ENCODE measurements around the gene IFITM1. TPM values are rescaled to one million over a fixed set of nuclear protein-coding genes. Genes with fewer than 3 reads are reported as not detected.
A peak's percentile ranks its signal among the peaks of the same experiment; 100 is the strongest.

Gene IFITM1
- total and polyA plus RNA-seq, 8 donors = 10.0 to 54.5 (median 26.4) TPM

DNA sequence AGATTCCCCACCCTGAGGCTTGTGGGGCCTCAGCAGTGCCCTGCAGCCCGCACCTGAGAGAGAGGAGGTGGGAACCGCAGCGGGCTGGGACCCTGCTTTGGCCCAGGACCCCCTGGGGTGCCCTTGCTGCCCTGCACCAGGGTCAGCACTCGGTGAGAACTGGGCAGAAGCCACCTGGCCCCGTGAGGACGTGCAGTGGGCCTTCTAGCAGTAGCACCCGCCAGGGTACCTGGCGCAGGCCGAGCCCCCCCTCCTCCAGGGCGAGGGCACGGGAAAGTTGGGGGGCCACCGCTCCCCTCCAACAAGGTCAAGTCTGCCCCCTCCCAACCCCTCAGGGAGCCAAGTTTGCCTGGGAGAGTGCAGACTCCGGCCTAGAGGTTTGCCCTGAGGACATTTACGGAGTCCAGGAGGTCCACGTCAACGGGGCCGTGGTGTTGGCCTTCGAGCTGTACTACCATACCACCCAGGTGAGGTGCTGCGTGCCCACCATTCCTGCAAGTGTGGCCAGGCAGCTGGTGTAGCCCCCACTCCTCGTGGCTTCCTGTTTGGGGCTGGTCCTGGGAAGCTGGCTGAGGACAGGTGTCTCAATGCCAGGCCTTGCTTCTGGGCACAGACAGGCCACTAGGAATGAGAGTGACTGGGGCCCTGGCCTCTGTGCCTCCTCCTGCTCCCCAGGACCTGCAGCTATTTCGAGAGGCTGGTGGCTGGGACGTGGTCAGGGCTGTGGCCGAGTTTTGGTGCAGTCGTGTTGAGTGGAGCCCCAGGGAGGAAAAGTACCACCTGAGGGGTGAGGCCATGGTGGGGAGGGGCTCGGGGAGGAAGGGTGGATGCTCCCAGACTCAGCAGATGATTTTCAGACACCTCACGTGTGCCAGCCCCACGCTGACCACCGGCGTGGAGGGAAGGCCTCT, 21.4 kb upstream of the IFITM1 start:
- H3K27ac ChIP-seq = no peak overlapping the region
- WGBS, 2 donors = 85 to 95% methylated on average over 29 of the region's 29 CpGs
- H3K4me1 ChIP-seq = peaks cover 0 to 6% (median 0%) of the 10 kb centered on the region in 3 donors
- peaks cover 0 to 37% (median 0%) of the 10 kb centered on the region in 3 donors for H3K36me3 ChIP-seq
- peak overlapping the region in 1 of 4 donors; percentile 91 for H3K4me3 ChIP-seq
- intact Hi-C loops (cut with DNase I) = no loop called here
- FAIRE-seq = no peak
- ATAC-seq = no peak
- no peaks in the 10 kb centered on the region for H3K9me3 ChIP-seq
- no peaks in the 10 kb centered on the region for H3K27me3 ChIP-seq
- TF ChIP-seq, protein P1, sequence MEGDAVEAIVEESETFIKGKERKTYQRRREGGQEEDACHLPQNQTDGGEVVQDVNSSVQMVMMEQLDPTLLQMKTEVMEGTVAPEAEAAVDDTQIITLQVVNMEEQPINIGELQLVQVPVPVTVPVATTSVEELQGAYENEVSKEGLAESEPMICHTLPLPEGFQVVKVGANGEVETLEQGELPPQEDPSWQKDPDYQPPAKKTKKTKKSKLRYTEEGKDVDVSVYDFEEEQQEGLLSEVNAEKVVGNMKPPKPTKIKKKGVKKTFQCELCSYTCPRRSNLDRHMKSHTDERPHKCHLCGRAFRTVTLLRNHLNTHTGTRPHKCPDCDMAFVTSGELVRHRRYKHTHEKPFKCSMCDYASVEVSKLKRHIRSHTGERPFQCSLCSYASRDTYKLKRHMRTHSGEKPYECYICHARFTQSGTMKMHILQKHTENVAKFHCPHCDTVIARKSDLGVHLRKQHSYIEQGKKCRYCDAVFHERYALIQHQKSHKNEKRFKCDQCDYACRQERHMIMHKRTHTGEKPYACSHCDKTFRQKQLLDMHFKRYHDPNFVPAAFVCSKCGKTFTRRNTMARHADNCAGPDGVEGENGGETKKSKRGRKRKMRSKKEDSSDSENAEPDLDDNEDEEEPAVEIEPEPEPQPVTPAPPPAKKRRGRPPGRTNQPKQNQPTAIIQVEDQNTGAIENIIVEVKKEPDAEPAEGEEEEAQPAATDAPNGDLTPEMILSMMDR (IDR thresholded peaks at IDR 0.05) = no peak
- peak in 4 of 6 donors; percentile 18 to 77 (median 48) for DNase-seq

DNA sequence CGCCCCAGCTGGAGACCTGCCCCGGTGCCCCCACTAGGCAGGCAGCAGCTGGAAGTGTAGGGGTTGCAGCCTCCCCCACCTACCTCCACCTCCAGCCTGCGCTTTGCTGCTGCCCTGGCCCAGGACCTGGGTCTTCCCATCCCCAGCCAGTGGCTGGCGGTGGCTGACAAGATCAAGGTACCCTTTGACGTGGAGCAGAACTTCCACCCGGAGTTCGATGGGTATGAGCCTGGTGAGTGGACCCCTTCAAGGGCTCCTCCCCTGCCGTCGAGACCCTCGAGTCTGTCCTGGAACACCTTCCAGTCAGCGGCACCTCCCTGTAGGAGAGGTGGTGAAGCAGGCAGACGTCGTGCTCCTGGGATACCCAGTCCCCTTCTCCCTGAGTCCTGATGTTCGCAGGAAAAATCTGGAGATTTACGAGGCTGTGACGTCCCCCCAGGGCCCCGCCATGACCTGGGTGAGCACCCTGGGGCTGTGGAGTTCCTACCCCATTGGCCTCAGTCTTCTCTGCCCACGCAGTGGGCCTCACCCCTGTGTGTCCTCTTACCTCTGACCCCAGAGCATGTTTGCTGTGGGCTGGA, 20.5 kb upstream of the IFITM1 start:
- H3K4me1 ChIP-seq = peaks cover 0 to 6% (median 0%) of the 10 kb centered on the region in 3 donors
- H3K27ac ChIP-seq = no peak overlapping the region
- no peak overlapping the region for H3K4me3 ChIP-seq
- H3K9me3 ChIP-seq = no peaks in the 10 kb centered on the region
- FAIRE-seq (no peak), ATAC-seq (no peak), DNase-seq (peak in 3 of 6 donors; percentile 7 to 58 (median 37))
- peaks cover 0 to 37% (median 0%) of the 10 kb centered on the region in 3 donors for H3K36me3 ChIP-seq
- H3K27me3 ChIP-seq = no peaks in the 10 kb centered on the region
- WGBS, 2 donors = 86 to 90% methylated on average over 18 of the region's 18 CpGs
- intact Hi-C loops (cut with DNase I) = no loop called here
- TF ChIP-seq, protein P1 (IDR thresholded peaks at IDR 0.05) = no peak

DNA sequence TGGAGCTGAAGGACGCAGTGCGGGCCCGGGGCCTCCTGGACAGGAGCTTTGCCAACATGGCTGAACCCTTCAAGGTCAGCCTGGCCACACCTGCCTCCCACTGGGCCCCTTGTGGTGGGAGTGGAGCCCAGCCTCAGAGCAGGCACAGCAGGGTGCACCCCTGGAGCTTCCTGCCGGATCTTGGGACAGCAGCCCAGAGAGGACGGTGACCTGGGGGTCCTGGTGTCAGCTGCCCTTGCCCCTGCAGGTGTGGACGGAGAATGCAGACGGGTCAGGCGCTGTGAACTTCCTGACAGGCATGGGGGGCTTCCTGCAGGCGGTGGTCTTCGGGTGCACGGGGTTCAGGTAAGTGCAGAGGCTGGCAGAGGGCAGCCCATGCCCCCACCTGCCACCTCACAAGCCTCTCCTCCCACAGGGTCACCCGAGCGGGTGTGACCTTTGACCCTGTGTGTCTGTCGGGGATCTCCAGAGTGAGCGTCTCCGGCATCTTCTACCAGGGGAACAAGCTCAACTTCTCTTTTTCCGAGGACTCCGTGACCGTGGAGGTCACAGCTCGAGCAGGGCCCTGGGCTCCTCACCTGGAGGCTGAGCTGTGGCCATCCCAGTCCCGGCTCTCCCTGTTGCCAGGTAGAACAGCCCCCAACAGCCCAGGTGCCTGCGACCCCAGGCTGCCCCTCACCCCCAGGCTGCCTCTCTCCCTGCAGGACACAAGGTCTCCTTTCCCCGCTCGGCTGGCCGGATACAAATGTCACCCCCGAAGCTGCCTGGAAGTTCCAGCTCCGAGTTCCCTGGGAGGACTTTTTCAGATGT, 19.8 kb upstream of the IFITM1 start:
- intact Hi-C loops (cut with DNase I) = no loop called here
- WGBS, 2 donors = 80 to 83% methylated on average over 27 of the region's 27 CpGs
- TF ChIP-seq, protein P1 (IDR thresholded peaks at IDR 0.05) = no peak
- Histone ChIP-seq H3K27me3 (no peaks in the 10 kb centered on the region), H3K4me1 (peaks cover 0 to 6% (median 0%) of the 10 kb centered on the region in 3 donors), H3K4me3 (no peak overlapping the region), H3K27ac (no peak overlapping the region), H3K9me3 (no peaks in the 10 kb centered on the region), H3K36me3 (peaks cover 0 to 37% (median 0%) of the 10 kb centered on the region in 3 donors)
- no peak for FAIRE-seq
- DNase-seq = peak in 4 of 6 donors; percentile 26 to 73 (median 48)
- ATAC-seq = no peak

DNA sequence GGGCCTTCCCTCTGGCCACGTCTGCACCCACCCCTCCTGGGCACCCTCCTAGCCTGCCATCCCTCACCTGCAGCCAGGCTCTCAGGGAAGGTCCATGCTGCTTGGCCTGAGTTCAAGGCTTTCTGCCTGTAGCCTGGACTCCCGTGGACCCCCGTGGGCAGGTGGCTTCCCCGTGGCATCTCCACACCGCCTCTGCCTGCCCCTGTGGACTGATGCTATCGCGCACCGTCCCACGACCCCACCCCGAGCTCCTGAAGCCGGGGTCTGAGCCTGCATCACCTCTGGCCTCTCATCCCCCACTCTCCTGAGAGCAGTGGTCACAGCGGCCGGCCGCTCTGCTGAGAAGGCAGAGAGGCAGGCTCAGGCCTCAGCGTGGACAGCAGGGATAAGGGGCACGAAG, 19.1 kb upstream of the IFITM1 start:
- 81 to 84% methylated on average over 16 of the region's 16 CpGs for WGBS, 2 donors
- FAIRE-seq = no peak
- peak in 4 of 6 donors; percentile 15 to 68 (median 50) for DNase-seq
- Histone ChIP-seq H3K27ac (no peak overlapping the region), H3K4me1 (peaks cover 0 to 6% (median 0%) of the 10 kb centered on the region in 3 donors), H3K9me3 (no peaks in the 10 kb centered on the region), H3K27me3 (no peaks in the 10 kb centered on the region), H3K4me3 (no peak overlapping the region), H3K36me3 (peaks cover 0 to 37% (median 0%) of the 10 kb centered on the region in 3 donors)
- no peak for ATAC-seq
- intact Hi-C loops (cut with DNase I) = no loop called here
- TF ChIP-seq, protein P1 (IDR thresholded peaks at IDR 0.05) = no peak
